M059J (cell line): ENCODE results near the gene C12orf57. TPM values are rescaled to one million over a fixed set of nuclear protein-coding genes. Genes with fewer than 3 reads are reported as not detected.

Experiments
- DNase-seq: peaks from one replicate; pipeline ENCODE4 v3.0.0-alpha.2; 2012; ENCODE audit warnings: low read depth
- total RNA-seq: library from RNA; depleted of rRNA; stranded (reverse); fragments of >200 nt; shearing (Covaris generic); gene quantifications from 2 replicates; pipeline ENCODE4 v1.2.3, GENCODE V29; 2014

C12orf57 gene
- total RNA-seq, 1 experiment from 2014 or later = 192 TPM

- no peak for DNase-seq
Measured at GRCh38 chr12:6917491-6918231, 26.2 kb upstream of the C12orf57 start.

GRCh38 chr12:6919588-6919987 is 24.2 kb upstream of the C12orf57 start:
- no peak for DNase-seq

GRCh38 chr12:6921539-6921938 is 22.3 kb upstream of the C12orf57 start:
- DNase-seq = no peak

GRCh38 chr12:6921996-6922946 is 21.6 kb upstream of the C12orf57 start:
- DNase-seq = no peak

- DNase-seq = no peak
Measured at GRCh38 chr12:6923003-6923732, 20.7 kb upstream of the C12orf57 start.

DNA sequence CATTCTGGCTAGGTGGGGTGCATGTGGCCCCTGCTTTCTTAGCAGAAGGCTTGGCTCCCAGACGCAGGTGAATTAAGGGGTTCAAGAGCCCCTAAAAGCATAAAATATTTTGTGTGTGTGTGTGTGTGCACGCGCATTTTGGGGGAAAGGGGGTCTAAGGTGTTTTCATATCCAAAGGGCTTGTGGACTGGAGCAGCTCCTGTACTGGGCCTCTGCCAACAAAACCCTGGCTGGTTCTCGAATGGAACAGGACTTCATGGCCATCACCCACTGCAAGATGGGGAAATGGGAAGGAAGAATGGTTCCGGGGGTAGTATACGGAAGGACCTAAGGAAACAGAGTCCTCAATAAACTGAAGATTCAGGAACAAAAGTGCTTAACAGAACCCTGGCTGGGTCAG is 20.0 kb upstream of the C12orf57 start:
- DNase-seq = no peak

DNA sequence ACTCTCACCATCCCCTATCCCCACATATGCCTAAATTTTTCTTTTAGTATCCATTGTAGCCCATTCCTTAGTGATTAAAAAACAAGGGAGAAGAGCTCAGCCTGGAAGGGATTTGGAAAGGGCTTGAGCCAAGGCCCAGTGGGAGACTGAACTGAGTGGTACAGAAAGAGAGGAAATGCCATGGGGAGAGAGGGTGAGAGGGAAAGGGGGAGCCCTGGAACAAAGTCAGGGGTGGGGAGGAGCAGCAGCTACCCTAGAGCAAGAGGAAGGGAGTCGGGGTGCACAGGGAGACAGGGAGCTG is 18.6 kb upstream of the C12orf57 start:
- DNase-seq = no peak

GRCh38 chr12:6925540-6926279 is 18.1 kb upstream of the C12orf57 start:
- DNase-seq = peak; percentile 97

GRCh38 chr12:6927379-6928021 is 16.3 kb upstream of the C12orf57 start, which contains the start of gene ATN1:
ATN1 (plus strand) TSS chr12:6927959; CDS start chr12:6934002, 6,043 bp downstream.
- DNase-seq = peak; percentile 77

DNA sequence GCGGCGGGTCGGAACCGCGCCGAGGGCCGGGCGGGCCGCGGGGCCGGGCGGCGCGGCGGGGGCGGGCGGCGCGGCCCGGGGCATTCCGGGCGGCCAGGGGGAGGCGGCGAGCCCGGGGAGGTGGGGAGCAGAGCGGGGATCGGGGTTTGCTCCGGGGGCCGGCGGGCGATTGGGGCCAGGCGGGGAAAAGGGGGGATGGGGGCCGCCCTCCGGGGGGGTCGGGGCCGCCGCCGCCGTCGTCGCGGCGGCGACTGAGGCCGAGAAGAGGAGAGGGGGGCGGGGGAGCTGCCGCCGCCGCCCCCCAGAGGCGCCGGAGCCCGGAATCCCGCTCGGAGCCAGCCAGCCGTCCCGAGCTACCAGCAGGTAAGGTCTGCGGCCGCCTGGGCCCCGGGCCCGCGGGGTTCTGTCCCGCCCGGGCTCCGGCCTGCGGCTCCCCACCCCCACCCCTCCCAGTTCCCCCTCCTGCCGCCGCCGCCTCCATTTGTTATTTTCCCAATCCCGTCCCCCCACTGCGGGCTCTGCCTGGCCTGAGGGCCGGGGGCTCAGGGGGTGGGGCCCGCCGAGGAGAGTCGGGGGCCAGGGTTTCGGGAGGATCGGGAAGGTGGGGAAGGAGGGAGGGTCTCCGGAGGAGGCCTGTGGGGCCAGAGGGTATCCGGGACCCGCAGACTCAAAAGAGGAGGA is 15.7 kb upstream of the C12orf57 start:
- DNase-seq = no peak

GRCh38 chr12:6928703-6929407 is 15.0 kb upstream of the C12orf57 start:
- DNase-seq = no peak

GRCh38 chr12:6929466-6930452 is 14.1 kb upstream of the C12orf57 start:
- no peak for DNase-seq

GRCh38 chr12:6932766-6933165 is 11.1 kb upstream of the C12orf57 start:
- no peak for DNase-seq

- peak; percentile 69 for DNase-seq
Measured at GRCh38 chr12:6934110-6934509, 9.7 kb upstream of the C12orf57 start.

GRCh38 chr12:6935371-6936193 is 8.2 kb upstream of the C12orf57 start:
- DNase-seq = no peak

DNA sequence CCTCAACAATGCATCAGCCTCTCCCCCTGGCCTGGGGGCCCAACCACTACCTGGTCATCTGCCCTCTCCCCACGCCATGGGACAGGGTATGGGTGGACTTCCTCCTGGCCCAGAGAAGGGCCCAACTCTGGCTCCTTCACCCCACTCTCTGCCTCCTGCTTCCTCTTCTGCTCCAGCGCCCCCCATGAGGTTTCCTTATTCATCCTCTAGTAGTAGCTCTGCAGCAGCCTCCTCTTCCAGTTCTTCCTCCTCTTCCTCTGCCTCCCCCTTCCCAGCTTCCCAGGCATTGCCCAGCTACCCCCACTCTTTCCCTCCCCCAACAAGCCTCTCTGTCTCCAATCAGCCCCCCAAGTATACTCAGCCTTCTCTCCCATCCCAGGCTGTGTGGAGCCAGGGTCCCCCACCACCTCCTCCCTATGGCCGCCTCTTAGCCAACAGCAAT is 7.6 kb upstream of the C12orf57 start:
- no peak for DNase-seq

- DNase-seq = no peak
Measured at GRCh38 chr12:6936636-6937480, 7.0 kb upstream of the C12orf57 start.
